Epidermal melanocyte (primary cell): ENCODE results near the gene GRIK1.

Source experiments
- DNase-seq: peaks from one replicate; pipeline ENCODE4 v3.0.0; 2011; ENCODE audit warnings: low spot score; ENCODE audit not compliant: insufficient read length

Gene GRIK1

DNA sequence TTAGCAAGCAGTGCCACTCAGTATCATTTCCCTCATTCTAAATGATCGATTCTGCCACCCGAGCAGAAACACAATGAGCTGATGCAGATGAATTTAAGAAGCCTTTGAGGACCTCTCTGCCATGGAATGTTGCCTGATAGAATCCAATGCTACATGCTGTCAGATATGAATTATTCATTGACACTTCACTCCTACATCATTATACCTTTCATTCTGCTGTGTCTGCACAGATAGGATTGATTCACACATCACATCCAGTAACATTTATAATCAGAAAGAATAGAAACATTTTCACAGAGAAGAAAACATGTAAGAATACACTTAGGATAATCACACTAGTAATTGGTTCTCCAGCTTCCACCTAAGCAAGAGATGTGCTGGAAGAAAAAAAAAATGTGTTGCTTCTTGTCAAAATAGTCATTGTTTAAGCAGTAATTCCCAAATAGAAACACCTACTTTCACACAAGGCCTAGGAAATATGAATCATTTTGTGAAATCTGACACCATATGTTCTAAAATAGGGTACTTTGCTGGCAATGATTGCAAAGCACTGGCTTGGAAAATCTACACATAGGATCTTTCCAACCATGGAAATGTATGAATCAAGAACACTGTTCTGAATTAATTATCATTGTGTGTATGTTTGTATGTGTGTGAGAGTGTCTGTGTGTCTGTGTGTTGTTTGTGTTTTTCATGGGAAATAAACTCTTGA lies 110.1 kb downstream of the GRIK1 start:
- DNase-seq: no peak

DNA sequence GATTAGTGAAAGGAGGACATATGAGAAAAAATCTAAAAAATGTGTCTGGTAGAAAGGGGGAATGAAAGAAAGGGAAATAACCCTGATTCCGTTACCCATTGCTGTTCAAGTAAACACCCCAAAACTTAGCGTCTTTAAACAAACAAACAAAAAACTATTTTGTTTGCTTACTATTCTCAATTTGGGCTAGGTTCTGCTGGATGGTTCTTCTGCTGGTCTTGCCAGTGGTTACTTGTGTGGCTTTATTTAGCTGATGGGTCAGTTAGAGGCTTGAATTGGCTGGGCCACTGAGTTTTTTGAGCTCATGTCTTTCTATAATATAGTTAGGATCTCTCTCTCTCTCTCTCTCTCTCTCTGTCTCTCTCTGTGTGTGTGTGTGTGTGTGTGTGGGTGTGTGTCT lies 112.1 kb downstream of the GRIK1 start:
- DNase-seq: no peak

GRCh38 chr21:29827236-29827635 lies 112.6 kb downstream of the GRIK1 start:
- DNase-seq: no peak

- no peak for DNase-seq
Observed at GRCh38 chr21:29826386-29826785, 113.4 kb downstream of the GRIK1 start.

DNA sequence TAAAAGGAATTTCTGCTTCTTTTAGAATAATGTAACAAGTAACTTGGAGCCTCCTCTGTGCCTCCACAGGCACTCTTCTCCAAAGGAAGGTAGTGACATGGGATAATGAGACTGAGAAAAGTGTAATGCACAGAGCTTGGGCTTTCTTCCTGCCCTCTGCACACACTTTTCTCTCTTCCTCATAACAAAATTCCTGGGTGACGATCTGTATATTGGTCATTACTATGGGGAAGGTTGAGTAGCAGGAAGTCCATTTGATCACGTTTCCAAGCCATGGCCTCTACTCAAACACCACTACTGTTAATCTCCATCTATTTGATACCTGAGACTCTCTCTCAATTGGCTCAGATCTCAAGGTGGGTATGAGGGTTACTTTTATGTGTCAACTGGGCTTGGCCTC lies 113.9 kb downstream of the GRIK1 start:
- DNase-seq: no peak

GRCh38 chr21:29825345-29825744 lies 114.5 kb downstream of the GRIK1 start:
- DNase-seq: no peak

GRCh38 chr21:29822064-29822463 lies 117.7 kb downstream of the GRIK1 start:
- no peak for DNase-seq

DNA sequence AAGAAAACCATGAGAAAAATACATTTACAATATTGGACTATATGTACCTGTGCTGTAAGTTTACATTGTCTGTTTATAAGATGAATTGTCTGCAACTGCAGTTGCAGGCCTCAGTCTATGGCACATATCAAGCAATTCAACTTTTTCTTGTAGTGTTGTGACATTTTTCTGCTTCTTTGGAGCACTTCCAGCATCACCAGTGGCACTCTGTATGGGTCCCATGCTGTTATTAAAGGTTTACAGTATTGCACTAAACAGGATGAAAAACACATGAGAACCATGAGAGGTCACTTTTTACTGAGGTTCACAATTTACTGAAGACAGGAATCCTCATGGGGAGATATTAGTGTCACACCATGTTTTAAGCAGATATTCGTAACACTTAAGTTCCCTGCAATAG lies 118.6 kb downstream of the GRIK1 start:
- no peak for DNase-seq

- no peak for DNase-seq
Observed at GRCh38 chr21:29819675-29820326, 120.0 kb downstream of the GRIK1 start.

DNA sequence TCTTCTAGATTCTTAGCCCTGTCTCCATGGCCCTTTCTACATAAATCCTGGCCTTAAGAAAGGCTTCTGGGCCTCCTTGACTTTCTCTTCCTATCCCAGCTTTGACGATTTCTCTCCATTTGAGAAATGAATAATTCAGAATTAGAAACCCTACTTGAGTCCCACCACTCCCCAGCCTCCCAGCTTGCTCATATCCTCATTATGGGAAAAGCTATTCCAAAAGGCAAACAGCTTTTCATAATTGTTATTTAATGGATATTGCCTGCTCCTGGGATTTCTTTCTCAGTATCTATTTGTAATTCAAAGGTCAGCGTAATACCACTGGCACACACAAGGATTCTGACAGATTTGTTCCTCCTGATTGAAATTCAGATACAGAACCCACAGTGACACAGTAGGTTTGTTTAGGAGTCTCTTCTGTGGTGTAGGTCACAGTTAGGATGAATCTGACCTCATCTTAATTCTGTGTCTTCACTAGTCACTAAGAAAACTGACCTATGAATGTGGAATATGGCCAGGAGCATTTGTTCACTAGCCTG lies 121.3 kb downstream of the GRIK1 start:
- DNase-seq: no peak

- DNase-seq: no peak
Observed at GRCh38 chr21:29817450-29817849, 122.3 kb downstream of the GRIK1 start.

DNA sequence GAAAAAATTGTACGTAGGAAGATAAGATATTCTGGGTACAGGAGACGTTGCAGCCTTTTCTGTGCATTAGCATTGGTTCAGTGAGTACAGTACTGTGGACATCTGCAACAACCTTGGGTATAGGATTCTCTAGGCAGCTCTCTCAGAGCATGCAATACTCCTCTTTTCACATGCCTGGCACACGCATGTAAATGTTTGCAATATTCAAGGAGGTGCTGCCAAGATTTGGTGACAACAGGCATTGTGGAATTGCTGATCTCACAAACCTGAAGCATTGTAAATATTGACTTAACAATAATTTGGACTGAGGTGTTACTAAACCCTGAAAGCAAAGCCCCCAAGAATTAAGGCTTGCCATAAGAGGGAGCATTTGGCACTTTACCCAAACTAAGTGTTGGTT lies 126.8 kb downstream of the GRIK1 start:
- DNase-seq: no peak

DNA sequence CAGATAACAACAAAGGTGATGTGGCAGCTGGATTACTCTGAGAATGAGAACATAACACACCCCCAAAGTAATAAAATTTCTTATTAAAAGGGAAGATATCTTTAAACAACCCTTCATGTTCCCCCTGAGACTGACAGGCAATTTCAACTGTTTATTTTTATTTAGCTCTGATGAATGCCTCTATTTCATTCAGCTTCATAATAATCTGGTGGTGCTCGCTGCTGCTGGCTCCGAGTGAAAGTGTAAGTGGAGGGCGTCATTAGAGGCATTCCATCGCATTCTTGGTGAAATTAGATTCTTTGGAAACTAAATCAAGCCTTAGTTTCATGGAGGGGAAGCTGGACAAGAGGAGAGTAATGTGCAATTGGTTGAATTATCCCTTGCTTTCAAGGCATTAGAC lies 128.9 kb downstream of the GRIK1 start:
- no peak for DNase-seq

- no peak for DNase-seq
Observed at GRCh38 chr21:29808153-29808552, 131.6 kb downstream of the GRIK1 start.

DNA sequence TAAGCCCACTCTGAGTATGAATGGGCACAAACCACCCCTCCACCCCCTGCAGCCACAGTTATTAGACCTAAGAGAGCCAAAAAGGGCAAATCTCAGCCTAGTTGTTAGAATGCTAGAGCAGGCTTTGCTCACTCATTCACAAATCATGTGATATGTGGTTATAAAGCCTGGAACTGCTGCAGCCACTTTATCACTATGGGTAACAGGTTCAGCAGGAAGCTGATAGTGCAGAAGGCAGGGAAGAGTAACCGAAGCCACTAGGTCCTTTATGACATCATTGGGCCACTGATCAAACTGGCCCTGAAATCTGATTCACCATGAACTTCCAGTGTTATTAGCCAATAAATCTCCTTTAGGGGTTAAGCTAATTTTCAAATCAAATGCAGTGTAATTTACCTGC lies 134.7 kb downstream of the GRIK1 start:
- DNase-seq: no peak

GRCh38 chr21:29803191-29803590 lies 136.6 kb downstream of the GRIK1 start:
- no peak for DNase-seq

DNA sequence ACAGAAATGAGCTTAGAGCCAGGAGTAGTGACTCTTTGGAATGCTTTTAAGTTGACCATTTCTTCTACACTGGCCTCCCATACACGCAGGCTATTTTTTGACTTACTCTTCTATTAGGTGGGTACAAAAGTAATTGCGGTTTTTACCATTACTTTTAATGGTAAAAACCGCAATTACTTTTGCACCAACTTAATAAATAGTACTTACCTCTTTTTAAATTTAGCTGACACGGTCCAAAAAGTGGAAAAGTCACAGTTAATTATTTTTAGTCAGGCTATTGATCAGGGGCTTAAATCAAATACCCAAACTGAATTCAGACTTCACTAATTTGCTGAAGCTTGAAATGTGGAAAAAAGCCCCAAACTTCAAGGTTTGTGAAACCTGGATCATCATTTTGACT lies 138.7 kb downstream of the GRIK1 start:
- no peak for DNase-seq

DNA sequence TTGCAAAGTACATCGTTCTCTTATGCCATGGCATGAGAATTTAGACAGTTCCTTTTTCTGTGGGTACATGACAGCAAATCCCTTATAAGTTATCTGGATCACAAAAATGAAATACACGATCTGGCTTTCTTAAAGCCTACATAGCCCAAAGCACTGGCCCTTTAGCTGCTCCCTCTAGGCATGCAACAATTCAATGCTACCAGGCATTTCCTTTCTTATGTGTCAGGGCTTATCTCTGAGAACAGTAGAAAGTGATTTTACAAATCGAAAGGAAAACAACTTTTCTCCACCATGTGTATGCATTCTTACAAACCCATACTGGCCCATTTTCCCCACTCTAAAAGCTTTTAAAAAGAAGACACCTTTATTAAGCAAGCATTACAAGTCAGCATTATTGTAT lies 139.7 kb downstream of the GRIK1 start:
- no peak for DNase-seq

DNA sequence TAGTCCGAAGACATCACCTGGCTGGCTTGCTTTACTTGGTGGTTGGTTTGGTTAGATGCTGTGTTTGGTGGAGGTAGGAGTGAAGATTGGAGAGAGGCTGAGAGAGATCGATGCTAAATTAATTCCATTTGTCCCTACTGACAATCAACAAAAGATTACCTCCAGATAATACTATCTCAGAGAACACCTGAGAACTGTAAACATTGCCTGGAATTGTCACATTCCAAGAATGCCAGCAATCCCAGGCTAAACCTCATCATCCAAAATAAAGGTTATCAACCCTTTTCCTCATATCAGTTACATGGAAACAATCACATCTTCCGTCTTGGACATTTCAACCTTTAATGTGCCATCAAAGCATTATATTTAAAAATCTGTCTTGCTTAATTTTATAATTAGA lies 141.0 kb downstream of the GRIK1 start:
- no peak for DNase-seq

DNA sequence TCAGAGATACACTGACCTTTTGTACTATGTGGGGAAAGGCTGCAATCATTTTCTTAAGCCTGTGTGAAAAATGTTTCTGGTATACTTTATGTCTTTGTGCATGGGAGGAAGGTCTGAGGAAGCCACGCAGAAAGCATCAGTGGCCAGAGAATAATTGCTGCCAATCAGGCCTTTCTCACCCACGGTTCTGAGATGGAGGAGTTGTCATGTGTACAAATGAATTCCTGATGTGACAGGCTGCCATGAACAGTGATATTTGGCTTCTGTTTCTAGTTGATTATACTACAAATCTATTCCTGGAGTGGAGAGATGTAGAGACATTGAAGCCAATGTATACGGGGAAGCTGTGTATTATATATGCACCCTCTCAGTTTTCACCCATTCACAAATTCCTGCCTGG lies 142.6 kb downstream of the GRIK1 start:
- no peak for DNase-seq

- no peak for DNase-seq
Observed at GRCh38 chr21:29793712-29794111, 146.1 kb downstream of the GRIK1 start.

DNA sequence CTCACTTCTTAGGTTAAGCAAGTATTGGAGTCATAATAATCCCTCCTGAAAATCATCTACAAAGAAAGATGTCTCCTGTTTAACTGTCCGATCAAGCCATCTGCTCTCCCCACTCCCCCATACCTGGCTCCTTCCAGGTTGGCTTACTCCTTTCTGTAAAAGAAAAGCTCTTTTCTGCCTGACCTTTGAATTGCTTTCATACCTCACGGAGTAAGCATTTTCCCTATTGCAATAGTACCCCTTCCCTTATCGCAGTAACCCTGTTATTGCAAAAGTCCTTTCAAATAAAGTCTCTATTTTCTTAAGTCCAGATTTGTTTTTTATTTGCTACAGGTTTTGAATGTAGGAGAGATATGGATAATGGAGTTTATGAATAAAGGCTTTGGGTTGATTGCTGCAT lies 150.4 kb downstream of the GRIK1 start:
- no peak for DNase-seq

- no peak for DNase-seq
Observed at GRCh38 chr21:29788752-29789151, 151.0 kb downstream of the GRIK1 start.
